Endothelial cell of umbilical vein (primary cell): Measurements from ENCODE around the gene OSBPL10. TPM values are rescaled to one million over a fixed set of nuclear protein-coding genes. Genes with fewer than 3 reads are reported as not detected.

Source experiments
- BruUV-seq: library from RNA; stranded (reverse); fragments of 400-500 nt; replicated peaks from 2 replicates; lab custom pipeline; 2021; lab: Mats Ljungman, UMichigan
- CTCF ChIA-PET: fragments of 300-600, 350-600 bp; sonication (Branson Sonifier 250); formaldehyde crosslinking; loops from one replicate; lab custom pipeline; 2021; ENCODE audit warnings: antibody characterized with exemption, inconsistent platforms; lab: Charles Lee
- POLR2A ChIA-PET: fragments of 300-600, 350-600 bp; sonication (Branson Sonifier 250); formaldehyde crosslinking; loops from one replicate; lab custom pipeline; 2021; ENCODE audit warnings: antibody characterized with exemption, inconsistent platforms; lab: Charles Lee
- DNase-seq: peaks from one replicate; pipeline ENCODE4 v3.0.0-alpha.2; 2011; ENCODE audit warnings: low read depth, low spot score
- FAIRE-seq: peaks from 2 replicates; lab custom pipeline; 2011; peaks lifted over from hg19 to GRCh38; lab: Jason Lieb, UNC
- H2AFZ ChIP-seq: 2 replicates; pipeline ENCODE4 v1.6.0; 2012; ENCODE audit warnings: low read depth, low read length, control low read depth, inconsistent platforms
- H3K27ac ChIP-seq: 2 replicates; pipeline ENCODE4 v1.5.1; 2011; ENCODE audit warnings: low read depth, mild to moderate bottlenecking, control low read depth, low read length, moderate library complexity; ENCODE audit not compliant: insufficient read depth
- H3K27me3 ChIP-seq, 2 experiments: 2 replicates each; pipeline versions ENCODE4 v1.6.0 to v1.6.1; 2011; ENCODE audit warnings: low read length in 2 of 2, mixed read lengths in 1 of 2; ENCODE audit not compliant: control insufficient read depth in 2 of 2, insufficient read depth in 2 of 2
- H3K36me3 ChIP-seq, 2 experiments: 2 replicates in 1 of 2; 3 replicates in 1 of 2; pipeline ENCODE4 v1.5.1; 2011; ENCODE audit warnings: low read length in 2 of 2, mild to moderate bottlenecking in 1 of 2, moderate library complexity in 1 of 2; ENCODE audit not compliant: control insufficient read depth in 2 of 2, insufficient read depth in 2 of 2; ENCODE audit errors: extremely low read depth in 1 of 2
- H3K4me1 ChIP-seq: 3 replicates; pipeline ENCODE4 v1.5.1; 2011; ENCODE audit warnings: mild to moderate bottlenecking, low read length; ENCODE audit not compliant: control insufficient read depth, insufficient read depth; ENCODE audit errors: extremely low read depth
- H3K4me2 ChIP-seq: 2 replicates; pipeline ENCODE4 v1.6.1; 2011; ENCODE audit warnings: low read length, control low read depth, mixed read lengths; ENCODE audit not compliant: insufficient read depth
- H3K4me3 ChIP-seq, 3 experiments: fragments of 200-600 bp in 1 of 3; sonication (generic), shearing (Covaris generic) in 1 of 3; replicated peaks in 1 of 3; 2 replicates each; pipeline ENCODE4 v1.5.1; 2011 to 2016; ENCODE audit warnings: control low read depth in 3 of 3, low read length in 3 of 3, mild to moderate bottlenecking in 2 of 3, inconsistent platforms in 1 of 3, low read depth in 1 of 3, moderate library complexity in 1 of 3; ENCODE audit not compliant: insufficient read depth in 1 of 3
- H3K79me2 ChIP-seq: 2 replicates; pipeline ENCODE4 v1.6.0; 2012; ENCODE audit warnings: low read length, inconsistent platforms; ENCODE audit not compliant: control insufficient read depth, insufficient read depth
- H3K9ac ChIP-seq: replicated peaks from 2 replicates; pipeline ENCODE3; 2011; ENCODE audit warnings: low read length, control low read depth; ENCODE audit not compliant: insufficient read depth; ENCODE audit errors: extremely low read depth
- H3K9me1 ChIP-seq: replicated peaks from 3 replicates; pipeline ENCODE4 v1.6.0; 2011; ENCODE audit warnings: mild to moderate bottlenecking, low read length; ENCODE audit not compliant: control insufficient read depth, insufficient read depth; ENCODE audit errors: extremely low read depth
- H3K9me3 ChIP-seq: replicated peaks from 2 replicates; pipeline ENCODE4 v1.5.1; 2012; ENCODE audit warnings: low read length, inconsistent platforms; ENCODE audit not compliant: control insufficient read depth, insufficient read depth
- H4K20me1 ChIP-seq: replicated peaks from 2 replicates; pipeline ENCODE3; 2011; ENCODE audit warnings: mild to moderate bottlenecking, low read length; ENCODE audit not compliant: control insufficient read depth, insufficient read depth; ENCODE audit errors: extremely low read depth
- FOS ChIP-seq: IDR thresholded peaks from 2 replicates; pipeline ENCODE4 v1.6.1; 2011; ENCODE audit warnings: mild to moderate bottlenecking, low read length, moderate library complexity, borderline replicate concordance; ENCODE audit not compliant: insufficient read depth
- GATA2 ChIP-seq: IDR thresholded peaks from 2 replicates; pipeline ENCODE4 v1.7.0; 2011; ENCODE audit warnings: low read depth, mild to moderate bottlenecking, moderate library complexity, mixed read lengths, low read length; ENCODE audit not compliant: insufficient read length, insufficient read depth
- JUN ChIP-seq: IDR thresholded peaks from 2 replicates; pipeline ENCODE4 v1.6.1; 2011; ENCODE audit warnings: borderline replicate concordance, low read depth; ENCODE audit not compliant: insufficient read length, insufficient read depth
- MYC ChIP-seq: IDR thresholded peaks from one replicate; pipeline ENCODE4 v1.6.1; 2011; ENCODE audit warnings: mild to moderate bottlenecking, low read depth, low read length
- POLR2A ChIP-seq: IDR thresholded peaks from 2 replicates; pipeline ENCODE4 v1.6.1; 2012; ENCODE audit warnings: low read depth, mild to moderate bottlenecking, control low read depth, low read length
- POLR2AphosphoS5 ChIP-seq: IDR thresholded peaks from 2 replicates; pipeline ENCODE4 v1.6.1; 2012; ENCODE audit warnings: low read depth, mild to moderate bottlenecking, control low read depth, low read length, moderate library complexity; ENCODE audit not compliant: insufficient read depth
- dilution Hi-C: fragments of 300-500 bp; cut with MboI; formaldehyde crosslinking; loops from one replicate; pipeline ENCODE4 v1.15.0; 2019; ENCODE audit warnings: low sequenced_read_pairs; ENCODE audit not compliant: extremely low pct_ligation_motif_present
- intact Hi-C: fragments of 100-400 bp; cut with micrococcal nuclease; formaldehyde crosslinking; loops from one replicate; pipeline ENCODE4 v1.10.0; 2022
- polyA plus RNA-seq, 4 experiments: library from polyadenylated mRNA; depleted of rRNA in 3 of 4; stranded (reverse) in 3 of 4; unstranded in 1 of 4; fragments of >200 nt; gene quantifications; 2 replicates each; pipeline versions ENCODE4 v1.2.1 to v1.2.3, GENCODE V29; 2011 to 2012; ENCODE audit warnings: missing spikeins in 1 of 4
- total RNA-seq: library from RNA; stranded (reverse); gene quantifications from 2 replicates; pipeline ENCODE4 v1.2.3, GENCODE V29; 2021
- TF ChIP-seq, protein P1 (sequence below), 2 donors: IDR thresholded peaks; 1 replicate in 1 of 2; 2 replicates in 1 of 2; pipeline ENCODE4 v1.5.1; 2011; ENCODE audit warnings: low read length in 2 of 2, mild to moderate bottlenecking in 2 of 2, moderate library complexity in 2 of 2, control low read depth in 1 of 2, inconsistent platforms in 1 of 2, low read depth in 1 of 2; ENCODE audit not compliant: insufficient read depth in 1 of 2; ENCODE audit errors: extremely low read depth in 1 of 2
- TF ChIP-seq, protein P2 (sequence below): IDR thresholded peaks from 2 replicates; pipeline ENCODE4 v1.6.1; 2011; ENCODE audit not compliant: insufficient read depth, insufficient read length

OSBPL10 gene
- total and polyA plus RNA-seq, 2 donors (not counting 3 experiments of a cell fraction or from before 2014, with no cell fraction given): 10.8 to 47.6 TPM

DNA sequence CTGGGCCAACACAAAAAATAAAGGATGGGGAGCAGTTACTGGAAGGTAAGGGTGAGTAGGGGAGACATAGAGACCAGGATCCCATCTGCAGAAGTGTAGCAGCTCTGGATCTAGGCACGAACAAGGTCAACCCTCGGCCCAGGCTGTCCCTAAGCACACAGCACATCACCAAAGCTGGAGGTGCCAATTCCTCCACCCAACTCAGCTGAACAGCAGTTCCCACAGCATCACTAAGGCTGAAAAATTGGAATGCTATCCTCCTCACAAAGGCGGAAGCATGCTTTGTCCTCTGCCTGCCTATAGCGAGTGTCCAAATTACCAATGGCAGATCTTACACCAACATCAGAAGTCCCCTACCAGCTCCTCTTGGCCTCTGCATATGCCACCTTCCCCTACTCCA, 33.9 kb downstream of the OSBPL10 start:
- Histone ChIP-seq H3K36me3 (no peaks in the 10 kb centered on the region), H3K9me3 (no peaks in the 10 kb centered on the region), H3K4me3 (no peak overlapping the region), H3K27ac (no peak overlapping the region), H3K79me2 (peaks cover 13% of the 10 kb centered on the region), H3K9ac (no peak overlapping the region), H3K9me1 (no peaks in the 10 kb centered on the region), H3K27me3 (no peaks in the 10 kb centered on the region), H2AFZ (no peak overlapping the region), H4K20me1 (no peaks in the 10 kb centered on the region), H3K4me2 (no peak overlapping the region), H3K4me1 (no peaks in the 10 kb centered on the region)
- FAIRE-seq (no peak), DNase-seq (no peak)
- TF ChIP-seq, protein P1, sequence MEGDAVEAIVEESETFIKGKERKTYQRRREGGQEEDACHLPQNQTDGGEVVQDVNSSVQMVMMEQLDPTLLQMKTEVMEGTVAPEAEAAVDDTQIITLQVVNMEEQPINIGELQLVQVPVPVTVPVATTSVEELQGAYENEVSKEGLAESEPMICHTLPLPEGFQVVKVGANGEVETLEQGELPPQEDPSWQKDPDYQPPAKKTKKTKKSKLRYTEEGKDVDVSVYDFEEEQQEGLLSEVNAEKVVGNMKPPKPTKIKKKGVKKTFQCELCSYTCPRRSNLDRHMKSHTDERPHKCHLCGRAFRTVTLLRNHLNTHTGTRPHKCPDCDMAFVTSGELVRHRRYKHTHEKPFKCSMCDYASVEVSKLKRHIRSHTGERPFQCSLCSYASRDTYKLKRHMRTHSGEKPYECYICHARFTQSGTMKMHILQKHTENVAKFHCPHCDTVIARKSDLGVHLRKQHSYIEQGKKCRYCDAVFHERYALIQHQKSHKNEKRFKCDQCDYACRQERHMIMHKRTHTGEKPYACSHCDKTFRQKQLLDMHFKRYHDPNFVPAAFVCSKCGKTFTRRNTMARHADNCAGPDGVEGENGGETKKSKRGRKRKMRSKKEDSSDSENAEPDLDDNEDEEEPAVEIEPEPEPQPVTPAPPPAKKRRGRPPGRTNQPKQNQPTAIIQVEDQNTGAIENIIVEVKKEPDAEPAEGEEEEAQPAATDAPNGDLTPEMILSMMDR (IDR thresholded peaks at IDR 0.05; ENCODE audit: extremely low read depth in 1 of 2, insufficient read depth in 1 of 2, low read depth in 1 of 2, low read length in 2 of 2): no peak
- TF ChIP-seq GATA2: no peak
- no peak for TF ChIP-seq MYC
- no peak for TF ChIP-seq POLR2AphosphoS5
- TF ChIP-seq POLR2A: no peak
- TF ChIP-seq JUN: no peak
- TF ChIP-seq FOS: no peak
- TF ChIP-seq, protein P2, sequence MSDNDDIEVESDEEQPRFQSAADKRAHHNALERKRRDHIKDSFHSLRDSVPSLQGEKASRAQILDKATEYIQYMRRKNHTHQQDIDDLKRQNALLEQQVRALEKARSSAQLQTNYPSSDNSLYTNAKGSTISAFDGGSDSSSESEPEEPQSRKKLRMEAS: no peak
- intact Hi-C loops (no loop called here), dilution Hi-C loops (no loop called here)
- POLR2A ChIA-PET: no interaction called here
- no TSS peak for BruUV-seq
- CTCF ChIA-PET: interaction anchor here (1.2 to 1.3 kb wide), 2 partner anchors 13 kb away, joined by 4 to 5 read pairs; no protein-coding TSS in a partner anchor
